Ishikawa (cell line): ENCODE results near the gene CD164.

Experiments
- CREB1 ChIP-seq: IDR thresholded peaks from 2 replicates; pipeline ENCODE4 v1.6.1; 2012; ENCODE audit warnings: low read depth
- EGR1 ChIP-seq: IDR thresholded peaks from 2 replicates; pipeline ENCODE4 v1.6.1; 2012
- EP300 ChIP-seq: IDR thresholded peaks from 2 replicates; pipeline ENCODE4 v1.6.1; 2012; ENCODE audit warnings: borderline replicate concordance
- MAX ChIP-seq: IDR thresholded peaks from 2 replicates; pipeline ENCODE4 v1.6.1; 2012
- RAD21 ChIP-seq: IDR thresholded peaks from 2 replicates; pipeline ENCODE4 v1.6.1; 2012; ENCODE audit warnings: low read depth
- TAF1 ChIP-seq: IDR thresholded peaks from 2 replicates; pipeline ENCODE4 v1.6.1; 2012; ENCODE audit warnings: low read depth, mild to moderate bottlenecking
- TCF12 ChIP-seq: IDR thresholded peaks from 2 replicates; pipeline ENCODE4 v1.6.1; 2012; ENCODE audit warnings: low read depth
- TEAD4 ChIP-seq: IDR thresholded peaks from 2 replicates; pipeline ENCODE4 v1.6.1; 2012
- YY1 ChIP-seq: IDR thresholded peaks from 2 replicates; pipeline ENCODE4 v1.6.1; 2012; ENCODE audit warnings: low read depth
- ZBTB7A ChIP-seq: IDR thresholded peaks from 2 replicates; pipeline ENCODE4 v1.6.1; 2012; ENCODE audit warnings: low read depth

- TF ChIP-seq EGR1, result no peak
- TF ChIP-seq YY1, result no peak
- TF ChIP-seq ZBTB7A, result no peak
- no peak for TF ChIP-seq MAX
- TF ChIP-seq TAF1, result no peak
- no peak for TF ChIP-seq RAD21
- no peak for TF ChIP-seq CREB1
- TF ChIP-seq TCF12, result no peak
- no peak for TF ChIP-seq TEAD4
- no peak for TF ChIP-seq EP300
Measured at GRCh38 chr6:109343518-109343917, 38.7 kb downstream of the CD164 start.
